Right renal cortex interstitium (tissue), 3 donors: ENCODE measurements around the gene PVALB. TPM values are rescaled to one million over a fixed set of nuclear protein-coding genes. Genes with fewer than 3 reads are reported as not detected.
"Not testable (repeated sequence)": the region's sequence is repeated elsewhere in the genome, so short reads cannot be mapped to it uniquely, and the experiment has no call there.

ENCODE experiments used
- DNase-seq, 3 donors: peaks; one replicate each; pipeline ENCODE4 v3.0.0-alpha.2; 2013; ENCODE audit warnings: low read depth in 3 of 3, low spot score in 2 of 3
- polyA plus RNA-seq, 3 donors: library from polyadenylated mRNA; unstranded; fragments of 120-200 nt; gene quantifications; one replicate each; pipeline ENCODE4 v1.2.1, GENCODE V29; 2013; ENCODE audit not compliant: insufficient read length in 3 of 3

The PVALB gene
- polyA plus RNA-seq, 3 donors: 3.7 to 11.4 (median 4.6) TPM

DNA sequence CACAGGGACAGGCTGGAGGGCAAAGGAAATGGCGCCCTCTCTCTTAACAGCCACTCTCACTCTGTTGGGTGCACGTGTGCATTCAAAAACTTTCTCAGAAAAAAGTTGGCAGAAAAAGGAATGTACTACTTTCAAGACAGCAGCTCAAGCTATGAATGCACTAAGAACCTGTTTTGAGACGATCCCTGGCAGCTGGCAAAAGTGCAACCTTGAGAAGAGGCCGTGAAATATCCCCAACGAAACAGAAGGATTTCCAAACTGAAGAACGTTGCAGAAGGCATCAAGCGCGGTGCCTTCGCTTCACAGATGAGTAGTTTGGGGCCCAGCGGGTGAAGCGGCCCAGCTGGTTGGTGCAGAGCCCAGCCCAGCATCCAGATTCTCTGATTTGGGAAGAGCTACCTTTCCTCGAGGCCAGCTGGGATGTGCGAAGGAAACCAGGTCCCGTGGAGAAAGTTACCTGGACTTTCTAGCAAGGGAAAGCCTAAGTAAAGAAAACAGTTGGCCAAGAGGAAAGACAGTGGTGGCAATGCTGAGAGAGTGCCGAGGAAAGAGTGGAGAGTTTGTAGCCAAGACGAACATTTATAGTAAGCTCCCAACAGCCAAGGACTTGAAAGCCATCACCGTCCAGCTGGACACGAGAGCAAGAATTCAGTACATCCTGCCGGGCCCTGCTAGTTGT, 57.2 kb downstream of the PVALB start:
- DNase-seq: no peak

DNA sequence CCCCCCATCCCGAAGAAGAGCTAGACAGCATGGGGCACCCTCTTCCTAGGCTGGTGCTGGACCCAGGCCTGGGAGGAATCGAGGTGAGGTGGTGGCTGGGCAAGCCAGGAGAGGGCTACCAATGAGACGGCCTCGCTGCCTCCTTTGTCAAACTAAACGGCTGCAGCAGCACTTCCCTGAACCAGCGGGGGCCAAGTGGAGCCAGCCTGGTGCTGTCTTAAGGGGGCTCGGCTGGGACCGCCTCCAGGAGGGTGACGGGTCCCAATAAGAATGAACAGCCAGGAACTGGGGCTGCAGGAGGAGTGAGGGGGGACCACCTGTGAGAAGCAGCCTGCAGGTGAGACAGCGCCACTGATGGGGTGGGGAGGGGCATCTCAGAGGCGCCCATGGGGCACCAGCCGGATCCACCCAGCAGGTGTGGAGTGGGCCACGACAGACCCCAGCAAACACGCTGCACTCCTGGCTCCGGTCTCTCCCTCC, 58.0 kb downstream of the PVALB start:
- DNase-seq: no peak

DNA sequence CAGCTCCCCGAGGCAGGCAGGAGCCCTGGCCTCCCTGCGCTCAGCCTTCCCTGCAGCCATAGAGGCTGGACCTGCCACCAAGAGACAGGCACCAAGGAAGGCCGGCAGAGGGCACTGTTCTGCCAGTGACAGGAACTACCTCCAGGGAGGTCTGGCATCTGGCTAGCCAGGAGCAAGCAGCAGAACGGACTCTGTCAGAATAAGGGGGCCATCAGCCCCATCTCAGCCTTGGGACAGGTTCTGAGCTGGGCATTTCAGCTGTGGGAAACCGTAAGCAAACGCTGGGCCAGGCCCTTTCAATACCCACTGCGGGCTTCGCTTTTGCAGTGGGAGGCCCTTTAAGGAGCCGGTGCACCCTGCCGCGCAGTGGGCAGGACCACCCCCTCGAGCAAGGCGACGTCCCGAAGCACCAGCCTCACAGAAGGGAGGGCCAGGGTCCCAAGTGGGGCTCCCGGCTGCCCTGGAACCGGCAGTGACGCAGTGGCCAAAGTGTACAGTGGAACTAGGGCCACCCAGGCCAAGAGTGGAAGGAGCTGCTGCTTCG, 59.1 kb downstream of the PVALB start:
- peak in 1 of 3 donors; percentile 18 for DNase-seq

DNA sequence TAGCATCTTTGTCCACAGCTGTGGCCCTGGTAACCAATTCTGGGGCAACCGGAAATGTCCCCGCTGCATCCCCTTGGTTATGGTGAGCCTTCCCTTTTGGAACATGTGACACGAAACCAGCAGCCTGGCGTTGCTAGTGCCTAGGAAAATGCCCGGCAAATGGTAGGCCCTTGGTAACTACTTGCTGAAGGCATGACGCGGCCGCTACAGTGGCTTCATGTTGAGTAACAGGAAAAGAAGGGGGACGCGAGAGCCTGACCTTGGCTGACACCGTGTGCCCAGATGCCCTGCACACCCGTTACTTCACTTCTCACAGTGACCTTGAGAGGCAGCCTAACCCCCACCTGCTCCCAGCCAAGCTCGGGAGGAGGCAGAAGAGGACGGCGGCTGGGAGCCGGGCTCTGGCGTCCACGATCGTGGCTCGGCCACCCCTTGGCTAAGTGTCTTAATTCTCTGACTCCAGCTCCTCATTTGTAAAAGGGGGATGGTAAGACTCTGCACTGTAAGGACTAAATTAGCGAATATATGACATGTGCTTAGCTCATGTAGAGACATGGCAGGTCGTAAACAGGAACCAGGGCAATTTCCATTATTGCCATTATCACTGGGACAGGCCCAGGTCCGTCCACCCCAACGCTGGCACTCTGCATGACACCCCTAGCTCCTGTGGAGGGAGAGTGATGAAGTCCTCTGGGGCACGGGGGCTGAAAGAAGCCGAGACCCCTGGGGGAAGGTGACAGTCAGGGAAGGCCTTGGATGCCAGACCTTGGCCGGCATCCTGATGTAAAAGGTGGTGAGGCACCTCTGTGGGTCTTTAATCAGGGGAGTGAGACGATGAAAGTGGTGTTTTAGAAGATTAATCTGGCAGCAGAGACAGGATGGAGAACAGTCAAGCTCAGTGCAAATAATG, 59.8 kb downstream of the PVALB start:
- no peak for DNase-seq

DNA sequence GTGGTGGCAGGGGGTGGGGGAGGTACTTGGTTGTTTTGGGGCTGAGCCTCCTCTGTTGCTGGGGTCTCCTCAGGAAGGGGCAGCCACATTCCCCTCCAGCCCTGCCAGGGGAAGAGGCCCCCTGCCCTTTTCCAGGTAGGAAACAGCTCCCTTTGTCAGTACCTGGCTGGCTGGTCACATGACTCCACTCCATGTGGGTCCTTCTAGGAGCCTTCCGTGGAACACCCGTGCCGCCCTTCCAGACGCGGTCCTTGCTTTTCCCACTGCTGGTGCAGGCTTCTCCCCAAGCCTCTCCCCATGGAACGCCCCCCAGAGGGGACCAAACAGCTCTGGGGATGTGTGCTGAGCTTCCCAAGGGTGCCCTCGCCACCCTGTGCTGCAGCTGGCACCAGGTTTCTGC, 60.8 kb downstream of the PVALB start:
- no peak for DNase-seq

DNA sequence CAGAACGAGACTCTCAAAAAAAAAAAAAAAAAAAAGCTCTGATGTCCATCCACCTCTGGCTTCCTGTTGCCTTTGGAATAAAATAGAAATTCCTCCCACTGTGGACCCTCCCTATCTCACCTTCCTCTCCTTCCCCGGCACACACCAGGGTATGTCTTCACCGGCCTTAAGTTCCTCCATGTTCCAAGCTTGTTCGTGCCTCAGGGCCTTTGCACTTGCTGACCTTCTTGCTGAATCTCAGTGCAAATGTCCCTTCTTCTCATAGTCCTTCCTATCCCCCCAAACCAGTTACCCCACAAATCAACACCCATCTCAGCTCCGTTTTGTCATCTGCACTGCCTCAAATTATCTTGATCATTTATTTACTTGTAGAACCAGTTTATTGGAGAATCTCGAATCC, 61.5 kb downstream of the PVALB start:
- no peak for DNase-seq

DNA sequence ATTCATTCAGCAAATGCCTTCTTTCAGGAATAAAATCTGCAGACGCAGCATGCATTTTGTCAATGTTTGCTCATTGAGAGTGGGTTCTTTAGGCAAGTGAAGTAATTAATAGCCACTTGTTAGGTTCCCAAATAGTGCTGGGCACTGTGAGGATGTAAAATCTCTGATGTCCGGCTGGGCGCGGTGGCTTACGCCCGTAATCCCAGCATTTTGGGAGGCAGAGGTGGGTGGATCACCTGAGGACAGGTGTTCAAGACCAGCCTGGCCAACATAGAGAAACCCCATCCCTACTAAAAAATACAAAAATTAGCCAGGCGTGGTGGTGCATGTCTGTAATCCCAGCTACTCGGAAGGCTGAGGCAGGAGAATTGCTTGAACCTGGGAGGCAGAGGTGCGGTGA, 62.0 kb downstream of the PVALB start:
- DNase-seq: not testable (repeated sequence)

DNA sequence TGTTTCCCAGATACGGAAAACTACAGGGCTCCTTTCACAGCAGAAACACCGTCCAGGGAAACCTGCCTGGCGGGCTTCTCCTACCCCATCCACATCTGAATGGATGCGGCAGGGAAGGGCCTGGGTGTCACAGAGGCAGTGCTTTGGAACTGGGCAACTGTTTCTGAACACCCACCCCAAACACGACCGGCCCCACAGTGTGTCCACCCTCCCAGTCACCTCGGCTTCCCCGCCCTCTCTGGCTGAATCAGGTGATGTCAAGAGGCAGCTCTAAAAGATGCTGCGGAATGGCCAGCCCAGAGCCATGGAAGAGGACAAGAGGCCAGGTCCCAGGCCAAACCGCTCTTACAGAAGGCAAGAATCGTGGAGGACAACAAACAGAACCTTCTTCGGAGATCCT, 62.9 kb downstream of the PVALB start:
- no peak for DNase-seq

DNA sequence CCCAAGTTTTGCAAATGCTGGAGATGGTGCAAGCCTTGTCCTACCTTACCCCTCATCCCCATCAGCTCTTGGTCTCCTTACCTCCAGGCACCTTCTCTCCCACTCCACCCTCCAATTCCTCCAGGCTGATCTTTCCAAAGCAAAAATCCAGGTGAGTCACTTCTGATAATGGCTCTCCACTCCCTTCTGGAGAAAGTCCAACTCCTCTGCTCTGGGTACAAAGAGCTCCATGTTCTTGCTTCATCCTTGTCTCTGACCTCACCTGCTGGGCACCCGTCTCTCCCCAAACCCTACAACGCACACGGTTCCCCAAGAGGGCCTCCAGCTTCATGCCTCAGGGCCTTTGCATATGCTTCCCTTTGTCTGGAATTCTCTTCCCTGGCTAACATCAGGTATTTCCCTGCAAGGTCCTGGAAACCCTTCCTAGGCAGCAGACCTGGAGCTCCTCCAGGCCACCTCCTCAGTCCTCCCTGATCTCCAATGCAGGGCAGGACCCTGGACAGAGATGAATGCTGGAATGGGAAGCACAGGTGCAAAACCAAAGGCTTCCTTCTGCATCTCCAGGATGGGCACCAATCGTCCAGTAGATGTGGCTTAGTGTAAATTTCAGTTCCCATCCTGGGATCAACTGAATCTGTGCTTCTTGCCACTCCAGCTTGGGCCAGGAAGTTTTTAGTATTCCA, 63.6 kb downstream of the PVALB start:
- no peak for DNase-seq

Other genes with a start within 250 kb of the PVALB start
- not detected for gene CACNG2, start 113.3 kb downstream of the PVALB start, polyA plus RNA-seq
- gene IFT27, start 40.9 kb downstream of the PVALB start, polyA plus RNA-seq: 10 to 100 TPM; 42.0 to 48.9 (median 47.9) TPM
- 1 to 10 TPM; 1.5 to 2.2 (median 1.6) TPM for gene NCF4, start 44.0 kb upstream of the PVALB start, polyA plus RNA-seq
- gene CSF2RB, start 96.6 kb upstream of the PVALB start, polyA plus RNA-seq: 1 to 10 TPM; 2.3 to 2.6 (median 2.4) TPM
- gene TST, start 202.4 kb upstream of the PVALB start, polyA plus RNA-seq: 10 to 100 TPM; 38.6 to 50.3 (median 41.7) TPM
- gene MPST, start 202.7 kb upstream of the PVALB start, polyA plus RNA-seq: 10 to 100 TPM; 40.1 to 51.8 (median 45.6) TPM
- gene KCTD17, start 234.7 kb upstream of the PVALB start, polyA plus RNA-seq: 10 to 100 TPM; 22.6 to 26.7 (median 24.5) TPM